Activated CD4-positive, alpha-beta T cell treated with anti-CD3 and anti-CD28 coated beads for 24 hours (primary cell): Measurements from ENCODE around the gene SNAPC2.

Experiments
- DNase-seq, 2 donors: peaks; one replicate each; pipeline ENCODE4 v3.0.0-alpha.2; 2020; ENCODE audit warnings: low read depth in 2 of 2

SNAPC2 gene

GRCh38 chr19:7968796-7969554 lies 48.8 kb downstream of the SNAPC2 start:
- no peak for DNase-seq

GRCh38 chr19:7969555-7969939 lies 49.4 kb downstream of the SNAPC2 start:
- no peak for DNase-seq

GRCh38 chr19:7970716-7971448 lies 50.7 kb downstream of the SNAPC2 start:
- peak in 1 of 2 donors; percentile 22 for DNase-seq

- DNase-seq = no peak
Measured at GRCh38 chr19:7971553-7972520, 51.7 kb downstream of the SNAPC2 start.
